OCI-LY1 (cell line): ENCODE results near the gene NMB.

ENCODE experiments used
- CTCF ChIP-seq: fragments of 200-600 bp; sonication (generic), shearing (Covaris generic); IDR thresholded peaks from 2 replicates; pipeline ENCODE4 v1.5.1; 2017; ENCODE audit warnings: mild to moderate bottlenecking, antibody characterized with exemption, low read length, moderate library complexity, mixed read lengths
- EZH2 ChIP-seq: fragments of 200-600 bp; sonication (generic), shearing (Covaris generic); IDR thresholded peaks from 2 replicates; pipeline ENCODE4 v1.8.0; 2017; ENCODE audit warnings: borderline replicate concordance, mixed run types, mild to moderate bottlenecking, antibody characterized with exemption, low read length, moderate library complexity, mixed read lengths

GRCh38 chr15:84697236-84697990 is 39.4 kb upstream of the NMB start:
- TF ChIP-seq CTCF = no peak
- no peak for TF ChIP-seq EZH2
